Breast epithelium (tissue), 4 donors: ENCODE data around the gene FXYD3. TPM values are rescaled to one million over a fixed set of nuclear protein-coding genes. Genes with fewer than 3 reads are reported as not detected.
A peak's percentile ranks its signal among the peaks of the same experiment; 100 is the strongest.

Experiments used
- DNase-seq, 2 donors: peaks; one replicate each; pipeline ENCODE4 v3.0.0-alpha.2; 2019; ENCODE audit warnings: low spot score in 2 of 2
- H3K27ac ChIP-seq, 2 donors: fragments of 200-600 bp; sonication (generic) in 1 of 2; one replicate each; pipeline ENCODE4 v1.5.1; 2016 to 2019; ENCODE audit warnings: mild to moderate bottlenecking in 1 of 2
- H3K27me3 ChIP-seq, 2 donors: fragments of 200-600 bp; sonication (generic) in 1 of 2; one replicate each; pipeline versions ENCODE4 v1.5.1 to v1.6.0; 2017 to 2019; ENCODE audit warnings: control low read depth in 1 of 2, mild to moderate bottlenecking in 1 of 2
- H3K36me3 ChIP-seq: fragments of 200-600 bp; one replicate; pipeline ENCODE4 v1.5.1; 2019
- H3K4me1 ChIP-seq, 2 donors: fragments of 200-600 bp; sonication (generic); one replicate each; pipeline ENCODE4 v1.5.1; 2016 to 2019; ENCODE audit warnings: control low read depth in 1 of 2
- H3K4me3 ChIP-seq, 3 donors: fragments of 200-600 bp; sonication (generic); 1 replicate in 2 of 3; 2 replicates in 1 of 3; pipeline ENCODE4 v1.5.1; 2016 to 2019; ENCODE audit warnings: mild to moderate bottlenecking in 3 of 3, moderate library complexity in 2 of 3
- H3K9me3 ChIP-seq, 2 donors: fragments of 200-600 bp; sonication (generic) in 1 of 2; one replicate each; pipeline ENCODE4 v1.5.1; 2016 to 2019; ENCODE audit warnings: control low read depth in 1 of 2
- CTCF ChIP-seq, 3 donors: fragments of 450-650 bp; IDR thresholded peaks; one replicate each; pipeline ENCODE4 v1.5.1; 2016 to 2017; ENCODE audit warnings: antibody characterized with exemption in 3 of 3, mild to moderate bottlenecking in 3 of 3, moderate library complexity in 3 of 3
- POLR2A ChIP-seq: fragments of 450-650 bp; IDR thresholded peaks from one replicate; pipeline ENCODE4 v1.6.1; 2016; ENCODE audit warnings: antibody characterized with exemption, mild to moderate bottlenecking, moderate library complexity
- POLR2AphosphoS5 ChIP-seq, 3 donors: sonication (generic); formaldehyde crosslinking; IDR thresholded peaks; one replicate each; pipeline ENCODE4 v1.6.1; 2017; ENCODE audit warnings: antibody characterized with exemption in 3 of 3
- intact Hi-C: fragments of 100-400 bp; cut with DNase I; formaldehyde crosslinking; loops from one replicate; pipeline ENCODE4 v1.15.1; 2023; ENCODE audit warnings: low total_unique reads
- total RNA-seq, 3 donors: library from RNA; depleted of rRNA; stranded (reverse); fragments of >200 nt; gene quantifications; one replicate each; pipeline ENCODE4 v1.1.0, GENCODE V29; 2016

FXYD3 gene
- total RNA-seq, 3 donors from 2014 or later: 135 to 318 TPM; not detected in 1

GRCh38 chr19:35161434-35161743 lies 45.8 kb downstream of the FXYD3 start:
- Histone ChIP-seq H3K27me3 (no peaks in the 10 kb centered on the region), H3K27ac (no peak overlapping the region), H3K9me3 (peaks cover 18 to 19% of the 10 kb centered on the region in 2 donors), H3K36me3 (no peaks in the 10 kb centered on the region), H3K4me3 (no peak overlapping the region), H3K4me1 (no peaks in the 10 kb centered on the region)
- intact Hi-C loops: no loop called here
- no peak for DNase-seq
- TF ChIP-seq POLR2A (no peak), POLR2AphosphoS5 (IDR thresholded peaks at IDR 0.05) (no peak), CTCF (IDR thresholded peaks at IDR 0.05) (no peak)

- TF ChIP-seq POLR2A (no peak), CTCF (IDR thresholded peaks at IDR 0.05) (no peak), POLR2AphosphoS5 (IDR thresholded peaks at IDR 0.05) (peak in 2 of 3 donors; percentile 12 to 65)
- peak overlapping the region; percentile 12 to 18 for H3K27ac ChIP-seq
- no peak overlapping the region for H3K4me3 ChIP-seq
- intact Hi-C loops: no loop called here
- peak in 1 of 2 donors; percentile 75 for DNase-seq
- H3K36me3 ChIP-seq: no peaks in the 10 kb centered on the region
- H3K9me3 ChIP-seq: peaks cover 20 to 24% of the 10 kb centered on the region in 2 donors
- no peaks in the 10 kb centered on the region for H3K27me3 ChIP-seq
- no peaks in the 10 kb centered on the region for H3K4me1 ChIP-seq
These were observed 47.1 kb downstream of the FXYD3 start for GRCh38 chr19:35162471-35163326.

GRCh38 chr19:35164418-35164817 lies 48.8 kb downstream of the FXYD3 start:
- DNase-seq: no peak
- H3K4me1 ChIP-seq: no peaks in the 10 kb centered on the region
- TF ChIP-seq POLR2AphosphoS5 (IDR thresholded peaks at IDR 0.05): no peak
- no peak for TF ChIP-seq CTCF (IDR thresholded peaks at IDR 0.05)
- TF ChIP-seq POLR2A: no peak
- H3K4me3 ChIP-seq: no peak overlapping the region
- H3K36me3 ChIP-seq: no peaks in the 10 kb centered on the region
- peaks cover 20 to 24% of the 10 kb centered on the region in 2 donors for H3K9me3 ChIP-seq
- H3K27me3 ChIP-seq: no peaks in the 10 kb centered on the region
- intact Hi-C loops: no loop called here
- H3K27ac ChIP-seq: no peak overlapping the region

- no peak for TF ChIP-seq CTCF (IDR thresholded peaks at IDR 0.05)
- TF ChIP-seq POLR2A: no peak
- no peak for TF ChIP-seq POLR2AphosphoS5 (IDR thresholded peaks at IDR 0.05)
- no peak for DNase-seq
- Histone ChIP-seq H3K9me3 (peaks cover 20 to 24% of the 10 kb centered on the region in 2 donors), H3K36me3 (no peaks in the 10 kb centered on the region), H3K27ac (no peak overlapping the region), H3K4me3 (no peak overlapping the region), H3K27me3 (no peaks in the 10 kb centered on the region), H3K4me1 (no peaks in the 10 kb centered on the region)
- intact Hi-C loops: no loop called here
These were observed 49.8 kb downstream of the FXYD3 start for GRCh38 chr19:35165200-35166058.
